ENCODE data around the gene ACY1. TPM values are rescaled to one million over a fixed set of nuclear protein-coding genes. Genes with fewer than 3 reads are reported as not detected.
A peak's percentile ranks its signal among the peaks of the same experiment; 100 is the strongest.

ACY1 gene
- total RNA-seq, 2 experiments from 2014 or later, result 15.8 to 17.1 TPM

DNA sequence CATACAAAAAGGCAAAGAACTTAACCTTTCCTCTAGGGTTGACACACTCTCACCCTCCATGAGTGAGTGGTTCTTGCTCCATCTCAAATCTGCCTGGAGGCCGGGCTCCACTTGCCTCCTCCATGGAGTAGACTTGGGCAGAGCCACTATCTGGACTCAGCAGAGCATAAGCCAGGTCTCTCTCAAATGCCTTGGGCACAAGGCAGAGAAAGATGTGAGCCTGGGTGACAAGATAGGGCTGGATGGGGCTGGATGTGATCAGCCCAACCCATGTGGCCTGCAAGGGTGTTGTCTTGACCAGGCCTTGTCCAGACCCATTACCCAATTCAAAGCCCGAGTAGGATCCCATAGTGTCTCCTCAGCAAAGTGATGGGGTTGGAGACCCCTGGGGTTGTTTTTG is 16.5 kb downstream of the ACY1 start:
- Mint-ChIP-seq H3K9me3 (no peaks in the 10 kb centered on the region), H3K27me3 (peaks cover 20% of the 10 kb centered on the region), H3K4me1 (peaks cover 16% of the 10 kb centered on the region), H3K27ac (no peak overlapping the region), H3K4me3 (no peak overlapping the region), H3K36me3 (peaks cover 7% of the 10 kb centered on the region)
- ATAC-seq (ENCODE audit: low read depth) (no peak), DNase-seq (no peak)
- POLR2A ChIA-PET, result no interaction called here

DNA sequence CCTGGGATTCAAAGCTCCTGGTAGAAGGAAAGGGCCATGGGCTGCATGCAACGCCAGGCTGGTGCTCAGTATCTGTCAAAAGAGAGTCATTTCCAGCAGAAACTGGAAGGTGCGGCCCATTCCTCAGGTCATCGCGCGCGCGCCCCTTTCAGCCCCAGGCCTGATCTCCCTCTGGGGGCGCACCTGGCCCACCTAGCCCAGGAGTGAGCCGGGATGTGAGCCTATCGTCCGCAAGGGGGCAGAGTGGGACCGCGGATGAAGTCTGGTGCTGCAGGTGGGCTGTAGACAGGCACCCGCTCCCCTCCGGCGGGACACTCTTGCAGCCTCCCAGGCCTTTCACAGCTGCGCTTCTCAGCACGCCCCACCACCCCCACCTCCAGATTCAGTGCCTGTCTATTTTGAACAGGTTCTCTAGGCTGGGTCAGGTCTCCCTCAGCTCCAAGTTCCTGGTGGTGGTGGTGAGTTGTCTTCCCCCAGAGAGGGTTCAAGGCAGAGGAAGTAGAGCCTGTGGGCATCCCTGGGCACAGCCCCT is 18.2 kb downstream of the ACY1 start:
- ATAC-seq (ENCODE audit: low read depth), result peak; percentile 97
- Mint-ChIP-seq H3K9me3 (no peaks in the 10 kb centered on the region), H3K27ac (peak overlapping the region; percentile 42), H3K4me1 (peaks cover 17% of the 10 kb centered on the region), H3K4me3 (peak overlapping the region; percentile 25), H3K36me3 (no peaks in the 10 kb centered on the region), H3K27me3 (peaks cover 20% of the 10 kb centered on the region)
- POLR2A ChIA-PET, result interaction anchor here (1.1 to 2.3 kb wide), 6 partner anchors 52 to 142 kb away, joined by 3 to 9 read pairs (median 5); partner anchors contain the start of gene DUSP7
- DNase-seq, result peak; percentile 90

DNA sequence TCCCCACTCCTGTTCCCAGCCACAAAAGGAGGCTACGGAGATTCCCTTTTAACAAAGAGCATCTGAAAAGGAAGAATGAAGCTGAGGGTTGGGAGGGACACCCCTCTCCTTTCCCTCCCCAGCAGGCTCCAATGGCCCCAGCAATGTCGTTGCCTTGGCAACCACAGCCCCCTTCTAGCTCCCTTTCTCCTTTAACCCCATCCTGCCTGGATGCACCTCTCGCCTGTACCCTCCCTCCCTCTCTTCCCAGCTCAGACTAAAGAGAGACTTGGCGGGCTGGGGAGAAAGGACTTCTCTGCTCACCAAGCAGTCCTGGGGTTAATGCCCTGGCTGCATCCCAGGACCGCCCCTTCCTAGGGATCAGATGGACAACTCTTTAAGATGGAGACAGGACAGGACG is 19.4 kb downstream of the ACY1 start:
- no peak for DNase-seq
- Mint-ChIP-seq H3K27me3 (peaks cover 14% of the 10 kb centered on the region), H3K4me3 (no peak overlapping the region), H3K36me3 (no peaks in the 10 kb centered on the region), H3K27ac (peak overlapping the region; percentile 38), H3K4me1 (peaks cover 16% of the 10 kb centered on the region), H3K9me3 (no peaks in the 10 kb centered on the region)
- POLR2A ChIA-PET, result interaction anchor here (1.9 to 2.3 kb wide), 2 partner anchors 54 to 120 kb away, joined by 6 to 9 read pairs; partner anchors contain the start of gene DUSP7
- ATAC-seq (ENCODE audit: low read depth), result no peak

DNA sequence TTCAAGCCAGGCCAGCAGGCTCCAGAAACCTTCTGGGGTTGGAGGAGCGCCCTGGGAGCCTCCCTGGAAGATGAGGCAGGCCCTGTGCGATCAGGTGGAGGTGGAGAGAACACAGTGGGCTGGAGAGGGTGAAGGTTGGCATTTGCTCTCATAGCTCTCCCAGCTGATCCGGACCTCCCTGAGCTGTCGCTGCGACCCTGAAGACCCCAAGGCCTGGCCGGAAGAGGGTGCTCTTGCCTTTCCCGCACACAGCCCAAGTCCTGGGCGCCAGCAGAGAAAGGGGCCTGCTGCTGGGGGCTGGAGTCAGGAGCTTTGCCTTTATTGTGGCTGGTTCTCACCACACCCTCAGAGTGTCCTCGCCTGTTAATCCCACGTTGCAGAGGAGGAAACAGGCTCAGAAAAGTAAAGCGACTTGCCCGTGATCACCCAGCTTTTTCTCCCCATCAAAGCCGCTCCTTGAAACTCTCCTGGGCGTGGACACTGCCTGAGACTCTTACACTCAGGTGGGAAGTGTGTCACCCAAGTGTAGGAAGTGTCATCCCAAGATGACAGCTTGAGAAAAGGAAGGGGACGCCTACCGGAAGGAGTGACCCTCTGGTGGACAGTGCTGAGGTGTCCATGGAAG is 20.9 kb downstream of the ACY1 start:
- H3K36me3 Mint-ChIP-seq, result no peaks in the 10 kb centered on the region
- H3K27me3 Mint-ChIP-seq, result peaks cover 7% of the 10 kb centered on the region
- POLR2A ChIA-PET, result interaction anchor here (0.6 kb wide), 1 partner anchor 21 kb away, joined by 3 read pairs; no protein-coding TSS in a partner anchor
- peak overlapping the region; percentile 20 for H3K27ac Mint-ChIP-seq
- H3K4me1 Mint-ChIP-seq, result peaks cover 11% of the 10 kb centered on the region
- H3K9me3 Mint-ChIP-seq, result no peaks in the 10 kb centered on the region
- H3K4me3 Mint-ChIP-seq, result no peak overlapping the region
- no peak for DNase-seq
- ATAC-seq (ENCODE audit: low read depth), result no peak

DNA sequence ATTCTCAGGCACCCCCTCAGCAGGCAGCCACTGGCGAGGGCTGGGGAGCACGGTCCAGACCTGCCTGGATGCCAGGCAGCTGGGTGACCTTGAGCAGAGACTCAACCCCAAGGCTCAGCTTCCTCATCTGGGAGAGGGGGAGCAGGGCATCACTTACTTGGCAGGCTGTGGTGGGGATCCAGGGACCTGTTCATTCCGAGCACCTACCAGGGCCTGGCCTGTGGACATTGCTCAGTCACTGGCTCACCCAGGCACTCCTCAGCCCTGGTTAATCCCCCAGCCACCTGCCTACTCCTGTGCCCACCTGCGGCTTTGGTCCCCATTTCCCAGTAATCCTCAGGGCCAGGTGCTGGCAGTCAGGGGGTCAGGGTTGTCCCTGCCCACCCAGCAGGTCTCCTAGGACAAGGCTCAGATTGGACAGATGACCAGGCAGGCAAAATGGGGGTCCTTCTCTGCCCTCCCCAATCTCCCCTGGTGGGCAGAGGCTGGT is 21.6 kb downstream of the ACY1 start:
- POLR2A ChIA-PET, result interaction anchor here (0.6 kb wide), 1 partner anchor 21 kb away, joined by 3 read pairs; no protein-coding TSS in a partner anchor
- no peak overlapping the region for H3K27ac Mint-ChIP-seq
- H3K4me3 Mint-ChIP-seq, result no peak overlapping the region
- H3K36me3 Mint-ChIP-seq, result no peaks in the 10 kb centered on the region
- H3K27me3 Mint-ChIP-seq, result peaks cover 2% of the 10 kb centered on the region
- no peak for ATAC-seq (ENCODE audit: low read depth)
- no peaks in the 10 kb centered on the region for H3K9me3 Mint-ChIP-seq
- H3K4me1 Mint-ChIP-seq, result peaks cover 11% of the 10 kb centered on the region
- DNase-seq, result no peak

DNA sequence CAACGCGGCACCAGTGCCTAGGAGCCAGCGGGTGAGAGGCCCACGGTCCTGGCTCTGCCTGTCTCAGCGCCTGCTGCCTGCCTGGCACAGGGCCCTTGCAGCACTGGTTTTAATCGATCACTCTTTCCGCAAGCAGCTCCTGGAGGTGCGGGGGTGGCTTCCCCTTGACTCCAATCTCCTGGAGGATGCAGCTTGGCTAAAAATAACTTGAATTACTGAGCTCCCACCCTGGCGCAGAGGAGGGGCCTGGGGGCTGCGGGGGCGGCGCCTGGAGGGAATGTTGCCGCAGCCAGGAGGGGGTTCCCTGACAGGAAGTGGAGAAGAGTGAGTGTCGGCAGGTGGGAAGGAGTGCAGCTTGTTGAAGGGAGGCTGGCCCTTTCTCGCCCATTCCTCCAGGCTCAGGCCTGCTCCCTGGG is 22.2 kb downstream of the ACY1 start:
- H3K27ac Mint-ChIP-seq, result no peak overlapping the region
- H3K27me3 Mint-ChIP-seq, result peaks cover 2% of the 10 kb centered on the region
- H3K9me3 Mint-ChIP-seq, result no peaks in the 10 kb centered on the region
- POLR2A ChIA-PET, result interaction anchor here (0.6 kb wide), 1 partner anchor 56 kb away, joined by 5 read pairs; no protein-coding TSS in a partner anchor
- peaks cover 11% of the 10 kb centered on the region for H3K4me1 Mint-ChIP-seq
- H3K36me3 Mint-ChIP-seq, result no peaks in the 10 kb centered on the region
- ATAC-seq (ENCODE audit: low read depth) (no peak), DNase-seq (no peak)
- no peak overlapping the region for H3K4me3 Mint-ChIP-seq

DNA sequence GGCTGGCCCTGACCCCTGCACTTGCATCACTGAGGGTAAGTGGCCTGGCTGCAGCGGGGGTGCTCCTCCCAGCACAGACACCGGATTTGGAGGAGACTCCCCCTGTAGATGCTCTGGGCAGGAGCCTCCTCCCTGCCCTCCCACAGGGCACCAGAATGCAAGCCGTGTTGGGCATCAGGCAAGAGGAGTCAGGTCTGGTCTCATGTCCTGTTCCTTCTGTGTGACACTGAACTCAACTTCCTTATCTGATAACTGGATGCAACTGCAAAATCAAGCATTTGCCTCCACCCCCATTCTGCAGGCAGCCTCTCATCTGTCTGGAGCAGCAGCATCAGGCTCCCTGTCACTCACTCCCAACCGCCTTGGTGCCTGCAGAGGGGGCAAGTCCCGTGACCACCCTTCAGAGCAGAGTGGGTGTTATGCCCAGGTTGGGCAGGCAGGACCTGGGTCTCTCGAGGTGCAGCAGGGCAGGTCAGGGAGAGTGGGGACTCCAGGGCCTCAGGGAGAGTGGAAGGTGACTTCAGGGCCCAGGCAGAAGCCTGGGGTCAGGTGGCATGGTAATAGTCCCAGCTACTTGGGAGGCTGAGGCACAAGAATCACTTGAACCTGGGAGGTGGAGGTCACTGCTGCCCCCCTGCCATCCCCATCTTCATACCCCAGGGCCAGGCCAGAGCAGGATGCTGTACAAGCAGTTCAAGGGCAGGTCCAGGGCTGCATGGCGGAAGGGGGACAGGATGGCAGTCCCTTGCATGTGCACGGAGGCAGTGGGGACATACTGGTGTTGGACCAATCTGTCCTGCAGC is 22.9 kb downstream of the ACY1 start:
- H3K27ac Mint-ChIP-seq, result no peak overlapping the region
- H3K9me3 Mint-ChIP-seq, result no peaks in the 10 kb centered on the region
- peaks cover 2% of the 10 kb centered on the region for H3K27me3 Mint-ChIP-seq
- peaks cover 11% of the 10 kb centered on the region for H3K4me1 Mint-ChIP-seq
- ATAC-seq (ENCODE audit: low read depth) (no peak), DNase-seq (no peak)
- no peaks in the 10 kb centered on the region for H3K36me3 Mint-ChIP-seq
- no peak overlapping the region for H3K4me3 Mint-ChIP-seq
- POLR2A ChIA-PET, result interaction anchor here (0.6 kb wide), 1 partner anchor 57 kb away, joined by 5 read pairs; no protein-coding TSS in a partner anchor

DNA sequence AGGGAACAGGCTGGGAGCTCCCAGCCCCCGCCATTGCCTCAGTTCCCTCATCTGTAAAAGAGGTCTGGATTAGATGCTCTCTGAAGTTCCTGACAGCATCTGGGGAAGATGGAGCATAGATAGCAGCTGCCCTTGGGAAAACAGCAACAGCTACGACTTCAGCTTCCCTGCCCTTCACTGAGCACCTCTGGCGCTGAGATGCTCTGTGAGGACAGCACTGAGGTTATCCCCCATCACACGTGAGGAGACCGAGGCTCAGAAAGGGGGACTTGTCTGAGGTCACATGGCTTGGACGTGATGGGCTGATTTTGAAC is 23.4 kb downstream of the ACY1 start:
- POLR2A ChIA-PET, result no interaction called here

DNA sequence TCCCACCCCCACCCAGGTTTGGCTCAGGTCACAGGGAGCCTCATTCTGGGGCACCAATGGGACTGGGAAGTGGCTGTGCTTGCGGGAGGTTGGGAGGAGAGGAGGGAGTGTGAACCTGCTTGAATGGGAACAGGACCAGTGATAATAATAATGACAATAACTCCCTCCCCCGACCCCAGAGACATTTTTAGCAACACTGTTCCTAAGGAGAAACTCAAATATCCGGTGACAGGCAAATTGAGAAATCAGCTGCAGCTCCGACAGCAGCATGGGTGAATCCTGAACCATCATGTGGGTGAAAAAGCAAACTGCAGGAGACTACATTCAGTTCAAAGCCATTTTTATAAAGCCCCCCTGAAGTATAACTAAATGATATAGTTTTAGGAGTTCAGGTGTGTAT is 24.0 kb downstream of the ACY1 start:
- peaks cover 4% of the 10 kb centered on the region for H3K4me1 Mint-ChIP-seq
- no peak overlapping the region for H3K4me3 Mint-ChIP-seq
- DNase-seq (no peak), ATAC-seq (ENCODE audit: low read depth) (no peak)
- no peaks in the 10 kb centered on the region for H3K9me3 Mint-ChIP-seq
- POLR2A ChIA-PET, result interaction anchor here (0.6 kb wide), 1 partner anchor 194 kb away, joined by 4 read pairs; no protein-coding TSS in a partner anchor
- H3K27ac Mint-ChIP-seq, result no peak overlapping the region
- peaks cover 2% of the 10 kb centered on the region for H3K27me3 Mint-ChIP-seq
- H3K36me3 Mint-ChIP-seq, result no peaks in the 10 kb centered on the region

More for the DNA sequence above, 23.4 kb downstream of the ACY1 start:
- Mint-ChIP-seq H3K4me1 (peaks cover 6% of the 10 kb centered on the region), H3K27me3 (peaks cover 2% of the 10 kb centered on the region), H3K9me3 (no peaks in the 10 kb centered on the region), H3K27ac (no peak overlapping the region), H3K4me3 (no peak overlapping the region), H3K36me3 (no peaks in the 10 kb centered on the region)
- ATAC-seq (ENCODE audit: low read depth), result no peak
- DNase-seq, result no peak

DNA sequence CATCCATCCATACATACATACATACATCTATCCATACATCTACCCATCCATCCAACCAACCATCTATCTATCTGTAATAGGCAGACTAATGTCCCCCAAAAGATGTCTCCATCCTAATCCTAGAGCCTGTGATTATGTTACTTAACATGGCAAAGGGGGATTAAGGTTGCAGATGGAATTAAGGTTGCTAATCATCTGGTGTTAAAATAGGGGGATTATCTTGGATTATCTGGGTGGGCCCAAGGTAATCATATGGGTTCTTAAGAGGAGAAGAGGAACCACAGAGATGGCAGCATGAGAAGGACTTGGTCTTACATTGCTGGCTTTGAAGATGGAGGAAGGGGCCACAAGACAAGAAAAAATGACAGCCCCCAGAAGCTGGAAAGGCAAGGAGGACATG is 27.1 kb downstream of the ACY1 start:
- DNase-seq (no peak), ATAC-seq (ENCODE audit: low read depth) (no peak)
- POLR2A ChIA-PET, result interaction anchor here (0.8 kb wide), 1 partner anchor 44 kb away, joined by 3 read pairs; no protein-coding TSS in a partner anchor
- Mint-ChIP-seq H3K27me3 (no peaks in the 10 kb centered on the region), H3K4me3 (no peak overlapping the region), H3K36me3 (no peaks in the 10 kb centered on the region), H3K4me1 (peaks cover 8% of the 10 kb centered on the region), H3K9me3 (no peaks in the 10 kb centered on the region), H3K27ac (peak overlapping the region; percentile 1)

DNA sequence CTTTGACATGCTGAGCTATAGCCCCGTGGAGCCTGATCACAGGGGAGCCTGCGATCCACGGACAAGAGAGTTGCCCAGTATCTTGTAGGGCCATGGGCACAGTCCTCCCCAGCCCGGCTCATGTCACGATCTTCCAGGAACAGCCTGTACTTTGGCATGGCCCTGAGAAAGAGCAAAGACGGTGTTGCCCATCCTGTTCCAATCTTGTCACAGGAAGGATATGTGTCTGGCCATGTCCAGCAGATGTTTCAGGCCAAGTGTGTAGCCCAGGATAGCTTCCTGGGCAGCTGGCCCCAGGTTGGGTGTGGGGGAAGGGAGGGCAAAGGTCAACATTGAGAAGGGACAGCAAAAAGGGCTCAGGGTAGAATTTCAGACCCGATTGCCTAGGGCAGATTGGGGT is 29.4 kb downstream of the ACY1 start:
- peaks cover 4% of the 10 kb centered on the region for H3K4me1 Mint-ChIP-seq
- no peak for DNase-seq
- H3K27ac Mint-ChIP-seq, result no peak overlapping the region
- H3K27me3 Mint-ChIP-seq, result no peaks in the 10 kb centered on the region
- H3K9me3 Mint-ChIP-seq, result no peaks in the 10 kb centered on the region
- no peak for ATAC-seq (ENCODE audit: low read depth)
- H3K4me3 Mint-ChIP-seq, result no peak overlapping the region
- POLR2A ChIA-PET, result interaction anchor here (0.7 kb wide), 1 partner anchor 44 kb away, joined by 4 read pairs; the partner anchor contains the start of gene DUSP7
- no peaks in the 10 kb centered on the region for H3K36me3 Mint-ChIP-seq

DNA sequence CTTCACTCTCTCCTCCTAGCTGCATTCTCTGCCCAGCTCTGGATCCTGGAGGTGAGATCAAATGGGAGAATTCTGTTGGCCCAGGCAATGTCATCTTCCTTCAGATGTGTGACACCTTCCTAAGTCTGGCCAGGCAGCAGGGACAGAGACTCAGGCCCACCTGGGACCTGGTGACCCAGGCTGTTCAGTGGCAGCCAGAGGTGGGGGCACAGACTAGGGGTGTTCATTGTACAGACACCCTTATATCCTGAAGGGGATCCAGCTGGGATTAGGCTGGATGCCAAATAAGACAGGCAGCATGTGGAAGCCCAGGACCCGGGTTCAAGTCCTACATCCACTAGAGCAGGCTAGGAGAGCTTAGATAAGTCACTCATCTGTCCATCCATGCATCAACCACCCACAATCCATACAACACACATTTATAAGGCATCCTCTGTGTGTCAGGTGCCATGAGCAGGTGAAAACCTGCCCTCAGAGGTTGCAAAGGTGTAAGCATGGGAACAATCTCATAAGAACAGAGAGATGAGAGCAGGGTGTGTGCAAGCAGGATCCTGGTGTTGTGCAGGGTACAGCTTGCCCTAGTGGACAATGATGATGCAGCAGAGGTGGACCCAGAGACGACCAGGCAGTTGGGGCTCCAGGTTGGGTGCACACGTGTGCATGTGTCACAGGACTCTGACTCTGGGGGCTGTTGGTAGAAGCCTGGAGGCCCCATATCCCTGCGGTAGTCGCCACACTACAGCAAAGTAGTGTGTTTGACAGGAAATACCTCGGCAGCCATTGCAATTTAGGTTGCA is 30.7 kb downstream of the ACY1 start:
- ATAC-seq (ENCODE audit: low read depth), result no peak
- no peak for DNase-seq
- peaks cover 4% of the 10 kb centered on the region for H3K4me1 Mint-ChIP-seq
- H3K27me3 Mint-ChIP-seq, result no peaks in the 10 kb centered on the region
- no peak overlapping the region for H3K4me3 Mint-ChIP-seq
- no peak overlapping the region for H3K27ac Mint-ChIP-seq
- no peaks in the 10 kb centered on the region for H3K36me3 Mint-ChIP-seq
- POLR2A ChIA-PET, result no interaction called here
- no peaks in the 10 kb centered on the region for H3K9me3 Mint-ChIP-seq

DNA sequence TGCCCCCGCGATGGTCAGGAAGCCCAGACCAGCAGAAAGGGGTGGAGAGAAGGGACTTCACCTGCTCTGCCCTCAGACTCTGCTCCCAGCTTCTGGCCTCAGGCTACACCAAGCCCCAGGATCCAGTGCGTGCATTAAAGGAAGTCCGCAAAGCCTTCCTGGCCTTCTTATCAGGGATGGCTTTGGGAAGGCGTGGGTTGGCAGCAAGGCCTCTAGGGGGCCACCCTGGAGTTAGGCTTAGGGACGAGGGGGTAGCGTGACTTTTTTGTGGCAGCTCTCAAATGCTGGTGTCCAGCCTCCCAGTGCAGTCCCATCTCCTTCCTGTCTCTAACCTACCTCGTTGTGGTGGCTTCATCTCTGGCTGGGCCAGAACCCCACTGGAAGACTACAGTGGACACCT is 31.3 kb downstream of the ACY1 start:
- ATAC-seq (ENCODE audit: low read depth) (no peak), DNase-seq (no peak)
- Mint-ChIP-seq H3K36me3 (no peaks in the 10 kb centered on the region), H3K4me3 (no peak overlapping the region), H3K27me3 (no peaks in the 10 kb centered on the region), H3K4me1 (peaks cover 4% of the 10 kb centered on the region), H3K9me3 (no peaks in the 10 kb centered on the region), H3K27ac (no peak overlapping the region)
- POLR2A ChIA-PET, result interaction anchor here (0.6 kb wide), 1 partner anchor 140 kb away, joined by 3 read pairs; no protein-coding TSS in a partner anchor
